Esophagus muscularis mucosa (tissue), 4 donors: ENCODE data around the gene RTL10. TPM values are rescaled to one million over a fixed set of nuclear protein-coding genes. Genes with fewer than 3 reads are reported as not detected.

Experiments used
- DNase-seq: peaks from one replicate; pipeline ENCODE4 v3.0.0-alpha.2; 2017; ENCODE audit errors: extremely low spot score
- H3K27ac ChIP-seq, 4 donors: fragments of 200-600 bp; sonication (generic); replicated peaks in 1 of 4; 1 replicate in 3 of 4; 2 replicates in 1 of 4; pipeline ENCODE4 v1.5.1; 2016 to 2019; ENCODE audit warnings: mild to moderate bottlenecking in 1 of 4
- H3K27me3 ChIP-seq, 4 donors: fragments of 200-600 bp; sonication (generic); one replicate each; pipeline versions ENCODE4 v1.5.1 to v1.6.0; 2016 to 2019
- H3K36me3 ChIP-seq, 4 donors: fragments of 200-600 bp; sonication (generic); one replicate each; pipeline ENCODE4 v1.5.1; 2016 to 2019
- H3K4me1 ChIP-seq, 4 donors: fragments of 200-600 bp; sonication (generic); one replicate each; pipeline ENCODE4 v1.5.1; 2016 to 2019
- H3K4me3 ChIP-seq, 4 donors: fragments of 200-600 bp; sonication (generic); 1 replicate in 2 of 4; 2 replicates in 2 of 4; pipeline ENCODE4 v1.5.1; 2016 to 2019; ENCODE audit warnings: mild to moderate bottlenecking in 4 of 4, moderate library complexity in 1 of 4
- H3K9me3 ChIP-seq, 4 donors: fragments of 200-600 bp; sonication (generic); 1 replicate in 3 of 4; 2 replicates in 1 of 4; pipeline ENCODE4 v1.5.1; 2016 to 2019
- CTCF ChIP-seq, 3 experiments: fragments of 200-600 bp in 2 of 3; fragments of 450-650 bp in 1 of 3; sonication (generic) in 2 of 3; IDR thresholded peaks; one replicate each; pipeline ENCODE4 v1.5.1; 2017 to 2019; ENCODE audit warnings: antibody characterized with exemption in 3 of 3, mild to moderate bottlenecking in 2 of 3, moderate library complexity in 1 of 3
- EP300 ChIP-seq: sonication (generic); formaldehyde crosslinking; IDR thresholded peaks from one replicate; pipeline ENCODE4 v1.6.1; 2017; ENCODE audit warnings: antibody characterized with exemption
- POLR2A ChIP-seq: fragments of 450-650 bp; IDR thresholded peaks from one replicate; pipeline ENCODE4 v1.6.1; 2017; ENCODE audit warnings: antibody characterized with exemption, moderate library complexity, mild to moderate bottlenecking, low read depth
- POLR2AphosphoS5 ChIP-seq, 2 donors: sonication (generic); formaldehyde crosslinking; IDR thresholded peaks; one replicate each; pipeline ENCODE4 v1.6.1; 2017; ENCODE audit warnings: antibody characterized with exemption in 2 of 2
- WGBS: methylation state at CpG from one replicate; pipeline ENCODE4 v1.1.5; 2018; 5-methylcytosine and 5-hydroxymethylcytosine counted together
- intact Hi-C: fragments of 100-400 bp; cut with DNase I; formaldehyde crosslinking; loops from one replicate; pipeline ENCODE4 v1.15.1; 2023
- total RNA-seq, 4 donors: library from RNA; depleted of rRNA; stranded (reverse); fragments of >200 nt; gene quantifications; one replicate each; pipeline versions ENCODE4 v1.1.0 to v1.2.1, GENCODE V29; 2016

RTL10 gene
- total RNA-seq, 4 donors from 2014 or later, result 5.6 to 14.8 (median 11.1) TPM

GRCh38 chr22:19882446-19883381 lies 28.0 kb upstream of the RTL10 start:
- H3K36me3 ChIP-seq, result peaks cover 0 to 33% (median 14%) of the 10 kb centered on the region in 4 donors
- WGBS, result 93% methylated on average over 15 of the region's 26 CpGs
- DNase-seq, result no peak
- no peaks in the 10 kb centered on the region for H3K27me3 ChIP-seq
- no peak for TF ChIP-seq POLR2AphosphoS5 (IDR thresholded peaks at IDR 0.05)
- H3K27ac ChIP-seq, result peak overlapping the region; percentile 30 to 72 (median 54)
- H3K4me3 ChIP-seq, result no peak overlapping the region
- peaks cover 24 to 54% (median 47%) of the 10 kb centered on the region in 4 donors for H3K4me1 ChIP-seq
- intact Hi-C loops, result no loop called here
- H3K9me3 ChIP-seq, result no peaks in the 10 kb centered on the region

- WGBS, result 35% methylated on average over 11 of the region's 27 CpGs
- no peaks in the 10 kb centered on the region for H3K9me3 ChIP-seq
- H3K27ac ChIP-seq, result peak overlapping the region; percentile 30 to 72 (median 54)
- DNase-seq, result no peak
- peaks cover 24 to 41% (median 37%) of the 10 kb centered on the region in 4 donors for H3K4me1 ChIP-seq
- TF ChIP-seq POLR2AphosphoS5 (IDR thresholded peaks at IDR 0.05) (peak; percentile 41 to 44), EP300 (no peak), CTCF (IDR thresholded peaks at IDR 0.05) (no peak)
- intact Hi-C loops, result loop anchor here (2.0 kb wide), 1 partner anchor 26 kb away; the partner anchor contains the start of genes GNB1L and RTL10
- peak overlapping the region; percentile 18 to 47 (median 27) for H3K4me3 ChIP-seq
- H3K36me3 ChIP-seq, result peaks cover 0 to 41% (median 23%) of the 10 kb centered on the region in 4 donors
- no peaks in the 10 kb centered on the region for H3K27me3 ChIP-seq
Measured at GRCh38 chr22:19880786-19881569, 26.3 kb upstream of the RTL10 start.

- peaks cover 24 to 40% (median 37%) of the 10 kb centered on the region in 4 donors for H3K4me1 ChIP-seq
- TF ChIP-seq CTCF (IDR thresholded peaks at IDR 0.05), result no peak
- TF ChIP-seq EP300, result no peak
- TF ChIP-seq POLR2AphosphoS5 (IDR thresholded peaks at IDR 0.05), result no peak
- TF ChIP-seq POLR2A, result no peak
- WGBS, result 95% methylated on average over 25 of the region's 34 CpGs
- peak overlapping the region; percentile 18 to 47 (median 27) for H3K4me3 ChIP-seq
- DNase-seq, result no peak
- H3K36me3 ChIP-seq, result peaks cover 0 to 45% (median 29%) of the 10 kb centered on the region in 4 donors
- no peaks in the 10 kb centered on the region for H3K9me3 ChIP-seq
- H3K27ac ChIP-seq, result peak overlapping the region in 3 of 4 donors; percentile 46 to 72 (median 62)
- intact Hi-C loops, result loop anchor here (2.0 kb wide), 1 partner anchor 25 kb away; the partner anchor contains the start of genes GNB1L and RTL10
- H3K27me3 ChIP-seq, result no peaks in the 10 kb centered on the region
Measured at GRCh38 chr22:19879992-19880785, 25.5 kb upstream of the RTL10 start.

- DNase-seq, result no peak
- intact Hi-C loops, result no loop called here
- H3K4me1 ChIP-seq, result peaks cover 27 to 40% (median 37%) of the 10 kb centered on the region in 4 donors
Measured at GRCh38 chr22:19879643-19879991, 24.9 kb upstream of the RTL10 start.

More at GRCh38 chr22:19879643-19879991, 24.9 kb upstream of the RTL10 start:
- H3K27me3 ChIP-seq, result no peaks in the 10 kb centered on the region
- H3K4me3 ChIP-seq, result peak overlapping the region in 1 of 4 donors; percentile 47
- peak overlapping the region in 1 of 4 donors; percentile 20 for H3K27ac ChIP-seq
- no peak for TF ChIP-seq POLR2A
- no peak for TF ChIP-seq POLR2AphosphoS5 (IDR thresholded peaks at IDR 0.05)
- no peak for TF ChIP-seq EP300
- TF ChIP-seq CTCF (IDR thresholded peaks at IDR 0.05), result no peak
- H3K36me3 ChIP-seq, result peaks cover 0 to 47% (median 31%) of the 10 kb centered on the region in 4 donors
- WGBS, result 88% methylated on average over 1 of the region's 4 CpGs
- no peaks in the 10 kb centered on the region for H3K9me3 ChIP-seq
